H1 (cell line): ENCODE data around the gene PRKAR1B. TPM values are rescaled to one million over a fixed set of nuclear protein-coding genes. Genes with fewer than 3 reads are reported as not detected.

Experiments used
- CTCF ChIA-PET: fragments of 300-600 bp; sonication (Branson Sonifier 250); formaldehyde crosslinking; loops from one replicate; lab custom pipeline; 2021; ENCODE audit not compliant: partially characterized antibody; lab: Charles Lee
- POLR2A ChIA-PET: fragments of 300-600 bp; sonication (Branson Sonifier 250); formaldehyde crosslinking; loops from one replicate; lab custom pipeline; 2021; ENCODE audit warnings: inconsistent platforms; ENCODE audit not compliant: partially characterized antibody; lab: Charles Lee
- DNase-seq, 2 experiments: peaks; one replicate each; pipeline versions ENCODE4 v3.0.0 to v3.0.0-alpha.2; 2010 to 2022; ENCODE audit warnings: low spot score in 2 of 2, low read depth in 1 of 2, mixed read lengths in 1 of 2
- FAIRE-seq: peaks from 2 replicates; lab custom pipeline; 2011; peaks lifted over from hg19 to GRCh38; lab: Jason Lieb, UNC
- H2AFZ ChIP-seq: 2 replicates; pipeline ENCODE4 v1.8.1; 2012; ENCODE audit warnings: low read length, inconsistent platforms
- H2AK5ac ChIP-seq: 2 replicates; pipeline ENCODE4 v1.6.1; 2013; ENCODE audit warnings: low read depth, low read length
- H2BK120ac ChIP-seq: replicated peaks from 2 replicates; pipeline ENCODE3; 2013; ENCODE audit warnings: low read depth, low read length, inconsistent platforms
- H2BK12ac ChIP-seq: 2 replicates; pipeline ENCODE4 v1.6.1; 2013; ENCODE audit warnings: low read depth, low read length
- H2BK15ac ChIP-seq: 2 replicates; pipeline ENCODE4 v1.6.1; 2013; ENCODE audit warnings: low read length
- H2BK20ac ChIP-seq: 2 replicates; pipeline ENCODE4 v1.6.1; 2013; ENCODE audit warnings: low read length
- H2BK5ac ChIP-seq: 2 replicates; pipeline ENCODE4 v1.6.1; 2013; ENCODE audit warnings: low read depth, low read length
- H3K14ac ChIP-seq: 2 replicates; pipeline ENCODE4 v1.6.1; 2013; ENCODE audit warnings: inconsistent platforms; ENCODE audit not compliant: insufficient read length
- H3K18ac ChIP-seq: 2 replicates; pipeline ENCODE4 v1.6.1; 2013; ENCODE audit warnings: low read length; ENCODE audit errors: extremely low read depth
- H3K23ac ChIP-seq: 2 replicates; pipeline ENCODE4 v1.6.1; 2013; ENCODE audit warnings: inconsistent platforms; ENCODE audit not compliant: insufficient read length
- H3K23me2 ChIP-seq: 2 replicates; pipeline ENCODE4 v1.6.1; 2013; ENCODE audit warnings: low read depth, low read length
- H3K27ac ChIP-seq: 2 replicates; pipeline ENCODE4 v1.6.1; 2011; ENCODE audit warnings: low read depth, low read length, inconsistent platforms
- H3K27me3 ChIP-seq, 4 experiments: replicated peaks in 1 of 4; 1 replicate in 1 of 4; 2 replicates in 3 of 4; pipeline versions ENCODE4 v1.6.1 to v1.8.1; 2011 to 2013; ENCODE audit warnings: low read length in 3 of 4, mild to moderate bottlenecking in 3 of 4, inconsistent platforms in 2 of 4, mixed read lengths in 2 of 4, moderate library complexity in 1 of 4; ENCODE audit not compliant: control insufficient read depth in 3 of 4, insufficient read depth in 3 of 4; ENCODE audit errors: extremely low read depth in 1 of 4
- H3K36me3 ChIP-seq, 4 experiments: 2 replicates each; pipeline versions ENCODE4 v1.6.1 to v1.8.1; 2011 to 2013; ENCODE audit warnings: mild to moderate bottlenecking in 4 of 4, low read length in 3 of 4, moderate library complexity in 2 of 4, control low read depth in 1 of 4, inconsistent platforms in 1 of 4; ENCODE audit not compliant: insufficient read depth in 4 of 4, control insufficient read depth in 2 of 4
- H3K4ac ChIP-seq: replicated peaks from 2 replicates; pipeline ENCODE3; 2013; ENCODE audit warnings: low read length, low read depth, mixed read lengths, inconsistent platforms; ENCODE audit not compliant: insufficient read length
- H3K4me1 ChIP-seq, 4 experiments: replicated peaks in 1 of 4; 1 replicate in 1 of 4; 2 replicates in 3 of 4; pipeline versions ENCODE4 v1.6.1 to v1.8.1; 2011 to 2013; ENCODE audit warnings: low read length in 3 of 4, inconsistent platforms in 2 of 4, mixed read lengths in 1 of 4; ENCODE audit not compliant: insufficient read depth in 4 of 4, control insufficient read depth in 3 of 4
- H3K4me2 ChIP-seq, 2 experiments: 2 replicates each; pipeline versions ENCODE4 v1.6.1 to v1.8.1; 2011 to 2013; ENCODE audit warnings: low read depth in 2 of 2, low read length in 2 of 2, control low read depth in 1 of 2, inconsistent platforms in 1 of 2, mild to moderate bottlenecking in 1 of 2; ENCODE audit not compliant: insufficient read depth in 1 of 2
- H3K4me3 ChIP-seq, 4 experiments: fragments of 200-600, 300-600 bp in 1 of 4; sonication (generic), shearing (Covaris generic), sonication (Bioruptor Twin) in 1 of 4; 2 replicates each; pipeline versions ENCODE4 v1.5.1 to v1.8.1; 2011 to 2016; ENCODE audit warnings: low read length in 4 of 4, low read depth in 3 of 4, control low read depth in 2 of 4, inconsistent platforms in 2 of 4, mild to moderate bottlenecking in 2 of 4, mixed read lengths in 1 of 4, moderate library complexity in 1 of 4; ENCODE audit not compliant: insufficient read depth in 2 of 4; ENCODE audit errors: extremely low read depth in 1 of 4
- H3K56ac ChIP-seq: replicated peaks from 2 replicates; pipeline ENCODE3; 2013; ENCODE audit warnings: low read depth, mild to moderate bottlenecking, mixed read lengths, low read length, inconsistent platforms; ENCODE audit not compliant: insufficient read length
- H3K79me1 ChIP-seq: 2 replicates; pipeline ENCODE4 v1.6.1; 2013; ENCODE audit warnings: low read depth, low read length, control low read depth
- H3K79me2 ChIP-seq, 2 experiments: 2 replicates each; pipeline versions ENCODE4 v1.6.1 to v1.8.1; 2012 to 2013; ENCODE audit warnings: low read length in 2 of 2, mild to moderate bottlenecking in 2 of 2, inconsistent platforms in 1 of 2; ENCODE audit not compliant: insufficient read depth in 2 of 2, control insufficient read depth in 1 of 2
- H3K9ac ChIP-seq, 4 experiments: replicated peaks in 1 of 4; 1 replicate in 1 of 4; 2 replicates in 3 of 4; pipeline versions ENCODE4 v1.6.1 to v1.8.1; 2011 to 2013; ENCODE audit warnings: low read depth in 3 of 4, low read length in 3 of 4, control low read depth in 2 of 4, mild to moderate bottlenecking in 2 of 4, moderate library complexity in 2 of 4, inconsistent platforms in 1 of 4; ENCODE audit errors: extremely low read depth in 1 of 4
- H3K9me3 ChIP-seq, 2 experiments: 2 replicates each; pipeline versions ENCODE4 v1.6.1 to v1.8.1; 2012 to 2013; ENCODE audit warnings: mild to moderate bottlenecking in 2 of 2, moderate library complexity in 2 of 2, control low read depth in 1 of 2, inconsistent platforms in 1 of 2, low read depth in 1 of 2, low read length in 1 of 2, mixed read lengths in 1 of 2; ENCODE audit not compliant: insufficient read depth in 2 of 2
- H4K20me1 ChIP-seq, 2 experiments: replicated peaks in 1 of 2; 2 replicates each; pipeline versions ENCODE3 to v1.8.1; 2011 to 2013; ENCODE audit warnings: inconsistent platforms in 2 of 2, low read length in 2 of 2, mild to moderate bottlenecking in 1 of 2; ENCODE audit not compliant: insufficient read depth in 2 of 2, control insufficient read depth in 1 of 2
- H4K5ac ChIP-seq: 2 replicates; pipeline ENCODE4 v1.6.1; 2013; ENCODE audit warnings: low read length, low read depth, mixed read lengths, inconsistent platforms; ENCODE audit not compliant: insufficient read length
- H4K8ac ChIP-seq: 2 replicates; pipeline ENCODE4 v1.8.0; 2013; ENCODE audit warnings: mild to moderate bottlenecking, moderate library complexity, low read length, inconsistent platforms; ENCODE audit not compliant: insufficient read depth; ENCODE audit errors: extremely low read depth
- H4K91ac ChIP-seq: replicated peaks from 2 replicates; pipeline ENCODE3; 2013; ENCODE audit warnings: low read length, mixed read lengths, inconsistent platforms; ENCODE audit not compliant: insufficient read length
- NRF1 ChIP-seq: IDR thresholded peaks from 2 replicates; pipeline ENCODE4 v1.6.1; 2011; ENCODE audit warnings: mild to moderate bottlenecking, low read depth, low read length, improper control_type of control experiment
- WGBS, 2 experiments: shearing (Covaris generic) in 1 of 2; methylation state at CpG; one replicate each; pipeline versions ENCODE4 v1.1.6 to v1.1.7; 2013 to 2015; ENCODE audit warnings: low lambda C conversion rate in 2 of 2, mixed read lengths in 2 of 2, inconsistent platforms in 1 of 2, low coverage in 1 of 2, missing lambda C conversion rate in 1 of 2; ENCODE audit not compliant: insufficient replicate concordance in 2 of 2, insufficient coverage in 1 of 2, insufficient read length in 1 of 2; ENCODE audit errors: extremely low coverage in 1 of 2, missing lambda C conversion rate in 1 of 2; 5-methylcytosine and 5-hydroxymethylcytosine counted together
- polyA plus RNA-seq, 7 experiments: library from polyadenylated mRNA; depleted of rRNA in 3 of 7; stranded (reverse) in 5 of 7; unstranded in 2 of 7; fragments of >200 nt in 5 of 7; fragments of 200-250 nt in 2 of 7; gene quantifications; 1 replicate in 5 of 7; 2 replicates in 1 of 7; 4 replicates in 1 of 7; pipeline versions ENCODE4 v1.2.1 to v1.2.3, GENCODE V29; 2011 to 2013; ENCODE audit warnings: missing spikeins in 2 of 7, mixed read lengths in 2 of 7
- total RNA-seq: library from RNA; stranded (reverse); fragmentation: NEBNext Ultra II Directional; extraction: Animal tissue kit (Norgen Biotek cat#: 25700); gene quantifications from 2 replicates; pipeline ENCODE4 v1.2.1, GENCODE V29; 2021

The PRKAR1B gene
- total and polyA plus RNA-seq, 2 of the 8 experiments (the other 6 are each of a cell fraction or from before 2014, with no cell fraction given) = 12.3 to 55.7 TPM

DNA sequence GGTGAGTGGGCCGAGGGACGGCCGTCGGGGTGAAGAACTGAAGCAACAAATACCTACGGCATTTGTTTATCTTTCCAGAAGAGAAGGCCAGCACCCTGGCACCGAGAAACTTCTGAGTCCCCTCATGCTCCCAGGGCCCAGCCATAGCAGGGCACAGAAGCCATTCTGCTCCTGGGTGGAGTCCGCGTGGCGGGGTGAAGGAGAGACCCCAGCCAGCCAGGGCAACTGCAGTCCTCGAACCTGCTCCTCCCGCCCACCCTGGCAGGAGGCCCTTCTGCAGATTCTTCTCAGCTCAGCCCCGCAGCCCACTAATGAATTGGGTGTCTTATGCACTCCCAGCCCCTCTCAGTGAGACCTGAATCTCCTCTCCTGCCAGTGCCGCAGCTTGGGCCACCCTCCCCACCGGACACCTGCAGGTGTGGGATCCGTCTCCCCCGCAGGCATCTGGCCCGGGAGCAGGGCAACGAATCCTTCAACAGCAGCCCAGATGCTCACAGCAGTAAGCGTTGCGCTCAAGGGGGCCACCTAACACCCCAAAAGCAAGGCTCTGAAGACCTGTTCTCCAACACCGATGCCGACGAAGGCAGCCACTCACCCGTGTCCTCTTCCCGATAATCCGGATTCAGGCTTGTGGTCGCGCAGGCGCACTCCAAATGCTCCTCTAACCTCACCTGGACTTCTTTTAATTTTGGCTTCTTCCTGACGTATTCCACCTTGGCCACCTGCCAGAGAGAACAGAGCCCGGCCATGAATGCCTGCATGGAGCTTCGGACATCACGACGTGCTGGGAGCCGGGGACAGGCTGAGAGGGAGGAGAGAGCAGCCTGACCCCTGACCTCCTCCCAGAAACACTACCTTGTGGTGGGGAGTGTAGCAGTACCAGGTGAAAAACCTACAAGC is 226.3 kb downstream of the PRKAR1B start:
- H2BK20ac ChIP-seq = no peak overlapping the region
- POLR2A ChIA-PET = interaction anchor here (1.2 kb wide), 1 partner anchor 9 kb away, joined by 3 read pairs; no protein-coding TSS in a partner anchor
- H3K36me3 ChIP-seq = peaks cover 4 to 58% (median 21%) of the 10 kb centered on the region in 4 experiments; a peak in 6 of 8 replicates
- H2BK120ac ChIP-seq = no peak overlapping the region
- H2AK5ac ChIP-seq = no peak overlapping the region
- no peak overlapping the region for H3K9ac ChIP-seq
- no peak overlapping the region for H3K14ac ChIP-seq
- peaks cover 4 to 8% of the 10 kb centered on the region in 2 experiments for H4K20me1 ChIP-seq
- no peak overlapping the region for H3K18ac ChIP-seq
- H3K23ac ChIP-seq = no peak overlapping the region
- H3K27ac ChIP-seq = no peak overlapping the region
- peaks cover 0 to 8% (median 0%) of the 10 kb centered on the region in 4 experiments; a peak in 1 of 7 replicates for H3K4me1 ChIP-seq
- FAIRE-seq = no peak
- H2BK15ac ChIP-seq = no peak overlapping the region
- no peak overlapping the region for H3K4me3 ChIP-seq
- no peak overlapping the region for H3K4ac ChIP-seq
- no peak overlapping the region for H4K91ac ChIP-seq
- H3K56ac ChIP-seq = no peak overlapping the region
- H4K8ac ChIP-seq = peak overlapping the region; percentile 8; the same call in 1 of the 2 replicates
- no peaks in the 10 kb centered on the region for H3K27me3 ChIP-seq
- no peak overlapping the region for H2AFZ ChIP-seq
- no peak overlapping the region for H2BK12ac ChIP-seq
- CTCF ChIA-PET = interaction anchor here (2.0 kb wide), 1 partner anchor 13 kb away, joined by 7 read pairs; no protein-coding TSS in a partner anchor
- no peak for DNase-seq
- no peaks in the 10 kb centered on the region for H3K9me3 ChIP-seq
- no peak overlapping the region for H4K5ac ChIP-seq
- H3K23me2 ChIP-seq = no peaks in the 10 kb centered on the region; the same call in 1 of the 2 replicates
- WGBS, 2 experiments = 95% methylated on average over 33 of the region's 35 CpGs; no CpG with 5 or more reads in 1 of the 2 experiments
- H3K79me2 ChIP-seq = peaks cover 0 to 2% of the 10 kb centered on the region in 2 experiments; a peak in 1 of 4 replicates
- H2BK5ac ChIP-seq = no peak overlapping the region
- peaks cover 6% of the 10 kb centered on the region for H3K79me1 ChIP-seq
- no peak overlapping the region for H3K4me2 ChIP-seq
- no peak for TF ChIP-seq NRF1
